HTR-8/SVneo (cell line): ENCODE data around the gene CNBP.
"Not testable (repeated sequence)": the region's sequence is repeated elsewhere in the genome, so short reads cannot be mapped to it uniquely, and the experiment has no call there.

Experiments used
- DNase-seq: peaks from one replicate; pipeline ENCODE4 v3.0.0; 2011; ENCODE audit warnings: low spot score, mixed read lengths; ENCODE audit not compliant: insufficient read length
- FAIRE-seq: peaks from 2 replicates; lab custom pipeline; 2011; peaks lifted over from hg19 to GRCh38; lab: Jason Lieb, UNC

CNBP gene

GRCh38 chr3:129183569-129184395 is at the start of gene CNBP:
CNBP (minus strand) TSS chr3:129183896; CDS start chr3:129171757, 12,139 bp downstream.
- FAIRE-seq (peak; percentile 95), DNase-seq (peak; percentile 95)

- DNase-seq (no peak), FAIRE-seq (peak; percentile 68)
Measured at GRCh38 chr3:129231331-129232119, 47.8 kb upstream of the CNBP start.

GRCh38 chr3:129230311-129231019 is 46.8 kb upstream of the CNBP start:
- FAIRE-seq (no peak), DNase-seq (peak; percentile 57)

- FAIRE-seq (peak; percentile 55), DNase-seq (peak; percentile 29)
Measured at GRCh38 chr3:129228891-129229585, 45.3 kb upstream of the CNBP start.

- FAIRE-seq (no peak), DNase-seq (peak; percentile 68)
Measured at GRCh38 chr3:129226374-129226773, 42.7 kb upstream of the CNBP start.

- peak; percentile 33 for FAIRE-seq
- peak; percentile 78 for DNase-seq
Measured at GRCh38 chr3:129224984-129225393, 41.3 kb upstream of the CNBP start.

GRCh38 chr3:129224387-129224786 is 40.7 kb upstream of the CNBP start:
- FAIRE-seq, DNase-seq: not testable (repeated sequence)

GRCh38 chr3:129218742-129219141 is 35.0 kb upstream of the CNBP start:
- no peak for DNase-seq

GRCh38 chr3:129213238-129213637 is 29.5 kb upstream of the CNBP start:
- FAIRE-seq (no peak), DNase-seq (no peak)

More at GRCh38 chr3:129218742-129219141, 35.0 kb upstream of the CNBP start:
- no peak for FAIRE-seq

- FAIRE-seq (no peak), DNase-seq (peak; percentile 66)
Measured at GRCh38 chr3:129211772-129212171, 28.1 kb upstream of the CNBP start.

GRCh38 chr3:129211345-129211744 is 27.6 kb upstream of the CNBP start:
- no peak for DNase-seq
- FAIRE-seq, result no peak

- DNase-seq, result no peak
- no peak for FAIRE-seq
Measured at GRCh38 chr3:129207479-129207878, 23.8 kb upstream of the CNBP start.

GRCh38 chr3:129205109-129205832 is 21.6 kb upstream of the CNBP start:
- DNase-seq (no peak), FAIRE-seq (no peak)

GRCh38 chr3:129204473-129204872 is 20.8 kb upstream of the CNBP start:
- FAIRE-seq, result no peak

GRCh38 chr3:129199366-129199765 is 15.7 kb upstream of the CNBP start:
- no peak for DNase-seq

More at GRCh38 chr3:129204473-129204872, 20.8 kb upstream of the CNBP start:
- no peak for DNase-seq

GRCh38 chr3:129197321-129197720 is 13.6 kb upstream of the CNBP start:
- DNase-seq (no peak), FAIRE-seq (no peak)

More at GRCh38 chr3:129199366-129199765, 15.7 kb upstream of the CNBP start:
- FAIRE-seq, result no peak

- FAIRE-seq, result no peak
- DNase-seq, result no peak
Measured at GRCh38 chr3:129196601-129197000, 12.9 kb upstream of the CNBP start.

- DNase-seq (peak; percentile 60), FAIRE-seq (peak; percentile 16)
Measured at GRCh38 chr3:129195731-129196256, 12.1 kb upstream of the CNBP start.

GRCh38 chr3:129189793-129190192 is 6.1 kb upstream of the CNBP start:
- not testable (repeated sequence) for FAIRE-seq, DNase-seq
